Measurements from ENCODE around the gene TNRC6B. TPM values are rescaled to one million over a fixed set of nuclear protein-coding genes. Genes with fewer than 3 reads are reported as not detected.

TNRC6B gene
- total and polyA plus RNA-seq, 2 of the 13 experiments (the other 11 are each of a cell fraction or from before 2014, with no cell fraction given) = 8.9 to 13.2 TPM

- CTCF ChIA-PET (ENCODE audit: low intra/inter-chr PET ratio, low total read pairs) = no interaction called here
- H3K27me3 ChIP-seq (ENCODE audit: control insufficient read depth in 1 of 2, insufficient read depth in 2 of 2, low read length in 2 of 2) = no peaks in the 10 kb centered on the region
- in situ Hi-C loops (cut with HindIII; ENCODE audit: extremely low pct_ligation_motif_present, low pct_unique_long_range_greater_than_20kb) = no loop called here
Observed at GRCh38 chr22:40252146-40252545, 74.4 kb downstream of the TNRC6B start.

GRCh38 chr22:40256516-40256915, 78.8 kb downstream of the TNRC6B start:
- ChIA-PET POLR2A (no interaction called here), CTCF (ENCODE audit: low intra/inter-chr PET ratio, low total read pairs) (no interaction called here)
- Histone ChIP-seq H3K9me3 (ENCODE audit: low read length) (no peaks in the 10 kb centered on the region), H3K27ac (ENCODE audit: extremely low read length, insufficient read depth, low read length) (no peak overlapping the region), H3K4me3 (replicated peaks in 1 of 3; ENCODE audit: insufficient read depth in 1 of 3, low read depth in 2 of 3, low read length in 3 of 3) (no peak overlapping the region), H2AFZ (ENCODE audit: low read length) (no peak overlapping the region), H3K79me2 (ENCODE audit: insufficient read depth, low read length) (peaks cover 5% of the 10 kb centered on the region), H3K9ac (ENCODE audit: insufficient read depth, low read depth, low read length) (no peak overlapping the region), H4K20me1 (ENCODE audit: insufficient read depth, low read length) (0 out of 2 replicates have a peak, but pooled peaks cover 3% of the 10 kb centered on the region), H3K4me1 (ENCODE audit: insufficient read depth, low read length) (peaks cover 9% of the 10 kb centered on the region), H3K36me3 (replicated peaks in 1 of 2; ENCODE audit: control insufficient read depth in 1 of 2, insufficient read depth in 2 of 2, low read length in 2 of 2) (peaks cover 3 to 5% of the 10 kb centered on the region in 2 experiments; a peak in 3 of 5 replicates), H3K27me3 (ENCODE audit: control insufficient read depth in 1 of 2, insufficient read depth in 2 of 2, low read length in 2 of 2) (no peaks in the 10 kb centered on the region), H3K4me2 (ENCODE audit: low read depth, low read length) (no peak overlapping the region)
- FAIRE-seq (no peak), DNase-seq (ENCODE audit: low spot score) (no peak), ATAC-seq (no peak)
- TF ChIP-seq DZIP1 (CRISPR knock-in tag; IDR thresholded peaks at IDR 0.05) = no peak
- TF ChIP-seq PHF21A (CRISPR knock-in tag; IDR thresholded peaks at IDR 0.05) = no peak
- in situ Hi-C loops (cut with HindIII; ENCODE audit: extremely low pct_ligation_motif_present, low pct_unique_long_range_greater_than_20kb) (no loop called here), intact Hi-C loops (cut with micrococcal nuclease; ENCODE audit: unreplicated experiment) (no loop called here)
- no TSS peak for BruUV-seq (replicated peaks)
- 97% methylated on average over 4 of the region's 4 CpGs for WGBS (ENCODE audit: low lambda C conversion rate)

More at GRCh38 chr22:40252146-40252545, 74.4 kb downstream of the TNRC6B start:
- DNase-seq (ENCODE audit: low spot score) = no peak
- WGBS (ENCODE audit: low lambda C conversion rate) = 93% methylated on average over 2 of the region's 2 CpGs
- no TSS peak for BruUV-seq (replicated peaks)
- no peaks in the 10 kb centered on the region for H3K4me1 ChIP-seq (ENCODE audit: insufficient read depth, low read length)
- H3K4me2 ChIP-seq (ENCODE audit: low read depth, low read length) = no peak overlapping the region
- no peaks in the 10 kb centered on the region for H4K20me1 ChIP-seq (ENCODE audit: insufficient read depth, low read length)
- no peak overlapping the region for H3K4me3 ChIP-seq (replicated peaks in 1 of 3; ENCODE audit: insufficient read depth in 1 of 3, low read depth in 2 of 3, low read length in 3 of 3)
- intact Hi-C loops (cut with micrococcal nuclease; ENCODE audit: unreplicated experiment) = no loop called here
- no peak for ATAC-seq
- H3K79me2 ChIP-seq (ENCODE audit: insufficient read depth, low read length) = peaks cover 4% of the 10 kb centered on the region
- H3K9ac ChIP-seq (ENCODE audit: insufficient read depth, low read depth, low read length) = no peak overlapping the region
- H3K27ac ChIP-seq (ENCODE audit: extremely low read length, insufficient read depth, low read length) = no peak overlapping the region
- POLR2A ChIA-PET = no interaction called here
- no peaks in the 10 kb centered on the region for H3K9me3 ChIP-seq (ENCODE audit: low read length)
- no peak overlapping the region for H2AFZ ChIP-seq (ENCODE audit: low read length)
- no peak for TF ChIP-seq ZMYM4 (CRISPR knock-in tag; IDR thresholded peaks at IDR 0.05)
- no peak for TF ChIP-seq PLSCR1 (CRISPR knock-in tag; IDR thresholded peaks at IDR 0.05; ENCODE audit: borderline replicate concordance)
- TF ChIP-seq PHF8 (CRISPR knock-in tag; IDR thresholded peaks at IDR 0.05) = no peak
- TF ChIP-seq TFDP1 (CRISPR knock-in tag; IDR thresholded peaks at IDR 0.05; ENCODE audit: borderline replicate concordance) = no peak
- peaks cover 5 to 8% of the 10 kb centered on the region in 2 experiments; a peak in 4 of 5 replicates for H3K36me3 ChIP-seq (replicated peaks in 1 of 2; ENCODE audit: control insufficient read depth in 1 of 2, insufficient read depth in 2 of 2, low read length in 2 of 2)
- no peak for FAIRE-seq
